HCT116 (cell line): ENCODE measurements around the gene COL9A2. TPM values are rescaled to one million over a fixed set of nuclear protein-coding genes. Genes with fewer than 3 reads are reported as not detected.

Experiments
- ATAC-seq: fragments of 200-7000 bp; cut with Tn5 transposase; 2 replicates; pipeline ENCODE4 v1.9.1; 2020; ENCODE audit warnings: mild to moderate bottlenecking, moderate library complexity
- BruUV-seq: library from RNA; stranded (reverse); fragments of 400-500 nt; replicated peaks from 2 replicates; lab custom pipeline; 2021; lab: Mats Ljungman, UMichigan
- CTCF ChIA-PET: fragments of 300-600 bp; sonication (Branson Sonifier 250); formaldehyde crosslinking; loops from one replicate; lab custom pipeline; 2021; ENCODE audit warnings: antibody characterized with exemption; lab: Charles Lee
- POLR2A ChIA-PET: fragments of 300-600, 350-600 bp; sonication (Branson Sonifier 250); formaldehyde crosslinking; loops from one replicate; lab custom pipeline; 2021; ENCODE audit warnings: antibody characterized with exemption; lab: Charles Lee
- RAD21 ChIA-PET, 2 experiments: fragments of 300-600 bp; sonication (Branson Sonifier 250); formaldehyde crosslinking; loops; one replicate each; lab custom pipeline; 2023; ENCODE audit warnings: low total read pairs in 2 of 2; ENCODE audit not compliant: uncharacterized antibody in 2 of 2, unreplicated experiment in 2 of 2, low non-redundant PET in 1 of 2; lab: Charles Lee
- DNase-seq: peaks from one replicate; pipeline ENCODE4 v3.0.0-alpha.2; 2010; ENCODE audit warnings: low read depth, low spot score
- H2AFZ ChIP-seq: fragments of 200-600 bp; shearing (Covaris generic), sonication (generic); 2 replicates; pipeline ENCODE4 v1.6.1; 2017; ENCODE audit warnings: low read depth, mixed run types, mixed read lengths, antibody characterized with exemption, low read length; ENCODE audit not compliant: poor library complexity, severe bottlenecking
- H3K27ac ChIP-seq: 2 replicates; pipeline ENCODE4 v1.5.1; 2012; ENCODE audit warnings: low read depth, low read length
- H3K27me3 ChIP-seq: fragments of 200-600 bp; sonication (generic); 2 replicates; pipeline ENCODE4 v1.6.1; 2016; ENCODE audit warnings: mixed run types, low read length, mixed read lengths; ENCODE audit not compliant: insufficient read depth
- H3K36me3 ChIP-seq, 2 experiments: fragments of 200-500 bp in 1 of 2; fragments of 200-600 bp in 1 of 2; sonication (Bioruptor generic) in 1 of 2; sonication (generic) in 1 of 2; 2 replicates each; pipeline versions ENCODE4 v1.5.1 to v1.6.1; 2014 to 2016; ENCODE audit warnings: low read length in 2 of 2, inconsistent platforms in 1 of 2, mixed read lengths in 1 of 2, mixed run types in 1 of 2; ENCODE audit not compliant: insufficient read depth in 2 of 2, control insufficient read depth in 1 of 2
- H3K4me1 ChIP-seq, 2 experiments: fragments of 200-600 bp in 1 of 2; sonication (generic) in 1 of 2; 2 replicates each; pipeline versions ENCODE4 v1.5.1 to v1.6.1; 2012 to 2017; ENCODE audit warnings: low read length in 2 of 2, inconsistent platforms in 1 of 2, mild to moderate bottlenecking in 1 of 2, mixed read lengths in 1 of 2, mixed run types in 1 of 2, moderate library complexity in 1 of 2; ENCODE audit not compliant: insufficient read depth in 2 of 2, control insufficient read depth in 1 of 2
- H3K4me2 ChIP-seq: fragments of 200-600 bp; sonication (generic); 2 replicates; pipeline ENCODE4 v1.6.1; 2017; ENCODE audit warnings: mixed run types, low read length, mixed read lengths
- H3K4me3 ChIP-seq, 2 experiments: fragments of 200-600 bp in 1 of 2; sonication (generic) in 1 of 2; replicated peaks in 1 of 2; 2 replicates each; pipeline ENCODE4 v1.5.1; 2011 to 2016; ENCODE audit warnings: low read length in 2 of 2, control low read depth in 1 of 2, low read depth in 1 of 2, mild to moderate bottlenecking in 1 of 2, mixed read lengths in 1 of 2, mixed run types in 1 of 2
- H3K79me2 ChIP-seq: fragments of 200-600 bp; sonication (generic); 2 replicates; pipeline ENCODE4 v1.6.1; 2017; ENCODE audit warnings: mild to moderate bottlenecking, mixed run types, low read length, moderate library complexity, mixed read lengths; ENCODE audit not compliant: insufficient read depth
- H3K9ac ChIP-seq: fragments of 200-600 bp; sonication (generic); 2 replicates; pipeline ENCODE4 v1.6.1; 2016; ENCODE audit warnings: low read length, mixed read lengths
- H3K9me2 ChIP-seq: fragments of 200-600 bp; sonication (generic), shearing (Covaris generic); 2 replicates; pipeline ENCODE4 v1.6.1; 2017; ENCODE audit warnings: mixed run types, mild to moderate bottlenecking, moderate library complexity; ENCODE audit not compliant: insufficient read depth
- H3K9me3 ChIP-seq, 2 experiments: fragments of 200-500 bp in 1 of 2; fragments of 200-600 bp in 1 of 2; sonication (Bioruptor generic) in 1 of 2; sonication (generic) in 1 of 2; 2 replicates each; pipeline ENCODE4 v1.6.1; 2014 to 2017; ENCODE audit warnings: low read length in 2 of 2, mixed read lengths in 2 of 2, inconsistent platforms in 1 of 2, low read depth in 1 of 2, mild to moderate bottlenecking in 1 of 2, mixed run types in 1 of 2, moderate library complexity in 1 of 2; ENCODE audit not compliant: control insufficient read depth in 1 of 2, insufficient read depth in 1 of 2
- H4K20me1 ChIP-seq: fragments of 200-600 bp; sonication (generic), shearing (Covaris generic); 2 replicates; pipeline ENCODE4 v1.6.1; 2017; ENCODE audit warnings: mixed run types, mild to moderate bottlenecking, moderate library complexity; ENCODE audit not compliant: insufficient read depth
- ATF3 ChIP-seq: IDR thresholded peaks from 2 replicates; pipeline ENCODE4 v1.6.1; 2012
- CBX3 ChIP-seq: IDR thresholded peaks from 2 replicates; pipeline ENCODE4 v1.6.1; 2012; ENCODE audit warnings: low read depth
- CTCF ChIP-seq, 3 experiments: fragments of 200-600 bp in 1 of 3; sonication (generic) in 1 of 3; IDR thresholded peaks in 2 of 3; conservative IDR thresholded peaks in 1 of 3; 2 replicates each; pipeline ENCODE4 v1.5.1; 2012 to 2017; ENCODE audit warnings: low read depth in 2 of 3, low read length in 2 of 3, antibody characterized with exemption in 1 of 3, borderline replicate concordance in 1 of 3, control low read depth in 1 of 3, mild to moderate bottlenecking in 1 of 3, mixed read lengths in 1 of 3, mixed run types in 1 of 3, moderate library complexity in 1 of 3; ENCODE audit not compliant: insufficient read depth in 1 of 3
- EGR1 ChIP-seq: IDR thresholded peaks from 2 replicates; pipeline ENCODE4 v1.6.1; 2012; ENCODE audit warnings: low read depth
- ELF1 ChIP-seq: IDR thresholded peaks from 2 replicates; pipeline ENCODE4 v1.6.1; 2012; ENCODE audit warnings: low read depth, borderline replicate concordance
- EZH2 ChIP-seq: fragments of 200-600 bp; sonication (generic); IDR thresholded peaks from 2 replicates; pipeline ENCODE4 v1.6.1; 2017; ENCODE audit warnings: antibody characterized with exemption, mixed run types
- EZH2phosphoT487 ChIP-seq: fragments of 200-600 bp; IDR thresholded peaks from 2 replicates; pipeline ENCODE4 v1.6.1; 2018; ENCODE audit warnings: antibody characterized with exemption, borderline replicate concordance
- FOSL1 ChIP-seq: IDR thresholded peaks from 2 replicates; pipeline ENCODE4 v1.6.1; 2012; ENCODE audit warnings: low read depth
- JUND ChIP-seq: IDR thresholded peaks from 2 replicates; pipeline ENCODE4 v1.6.1; 2012
- POLR2A ChIP-seq: IDR thresholded peaks from 2 replicates; pipeline ENCODE4 v1.7.0; 2011; ENCODE audit warnings: borderline replicate concordance; ENCODE audit not compliant: insufficient read depth, insufficient read length; ENCODE audit errors: extremely low read depth
- POLR2AphosphoS5 ChIP-seq: IDR thresholded peaks from 2 replicates; pipeline ENCODE4 v1.6.1; 2011; ENCODE audit warnings: mild to moderate bottlenecking, low read depth, low read length, moderate library complexity
- RAD21 ChIP-seq: IDR thresholded peaks from 2 replicates; pipeline ENCODE4 v1.6.1; 2012; ENCODE audit warnings: low read depth, mild to moderate bottlenecking
- SIN3A ChIP-seq: IDR thresholded peaks from 2 replicates; pipeline ENCODE4 v1.6.1; 2012; ENCODE audit warnings: low read depth
- SP1 ChIP-seq: IDR thresholded peaks from 2 replicates; pipeline ENCODE4 v1.6.1; 2012; ENCODE audit warnings: low read depth
- SRF ChIP-seq: IDR thresholded peaks from 2 replicates; pipeline ENCODE4 v1.6.1; 2012; ENCODE audit warnings: low read depth
- TCF7L2 ChIP-seq: IDR thresholded peaks from 2 replicates; pipeline ENCODE4 v1.7.0; 2011; ENCODE audit warnings: borderline replicate concordance, inconsistent platforms; ENCODE audit not compliant: insufficient read depth, insufficient read length; ENCODE audit errors: extremely low read depth
- YY1 ChIP-seq: IDR thresholded peaks from 2 replicates; pipeline ENCODE4 v1.6.1; 2011; ENCODE audit warnings: low read length, low read depth, moderate library complexity, mild to moderate bottlenecking; ENCODE audit not compliant: insufficient replicate concordance; ENCODE audit errors: extremely low read depth
- ZBTB33 ChIP-seq: IDR thresholded peaks from 2 replicates; pipeline ENCODE4 v1.6.1; 2011; ENCODE audit warnings: mild to moderate bottlenecking, low read length, moderate library complexity; ENCODE audit not compliant: insufficient replicate concordance; ENCODE audit errors: extremely low read depth
- ZFX ChIP-seq: fragments of 450-650 bp; IDR thresholded peaks from 2 replicates; pipeline ENCODE4 v1.6.1; 2017
- intact Hi-C: fragments of 100-400 bp; cut with micrococcal nuclease; formaldehyde crosslinking; loops from 2 replicates; pipeline ENCODE4 v1.10.0; 2022
- total RNA-seq: library from RNA; stranded (reverse); gene quantifications from one replicate; pipeline ENCODE4 v1.2.1, GENCODE V29; 2021; ENCODE audit not compliant: unreplicated experiment
- TF ChIP-seq, protein P1 (sequence below): IDR thresholded peaks from 2 replicates; pipeline ENCODE4 v1.6.1; 2012

Gene COL9A2
- total RNA-seq, 1 experiment from 2014 or later, result 2.4 TPM

DNA sequence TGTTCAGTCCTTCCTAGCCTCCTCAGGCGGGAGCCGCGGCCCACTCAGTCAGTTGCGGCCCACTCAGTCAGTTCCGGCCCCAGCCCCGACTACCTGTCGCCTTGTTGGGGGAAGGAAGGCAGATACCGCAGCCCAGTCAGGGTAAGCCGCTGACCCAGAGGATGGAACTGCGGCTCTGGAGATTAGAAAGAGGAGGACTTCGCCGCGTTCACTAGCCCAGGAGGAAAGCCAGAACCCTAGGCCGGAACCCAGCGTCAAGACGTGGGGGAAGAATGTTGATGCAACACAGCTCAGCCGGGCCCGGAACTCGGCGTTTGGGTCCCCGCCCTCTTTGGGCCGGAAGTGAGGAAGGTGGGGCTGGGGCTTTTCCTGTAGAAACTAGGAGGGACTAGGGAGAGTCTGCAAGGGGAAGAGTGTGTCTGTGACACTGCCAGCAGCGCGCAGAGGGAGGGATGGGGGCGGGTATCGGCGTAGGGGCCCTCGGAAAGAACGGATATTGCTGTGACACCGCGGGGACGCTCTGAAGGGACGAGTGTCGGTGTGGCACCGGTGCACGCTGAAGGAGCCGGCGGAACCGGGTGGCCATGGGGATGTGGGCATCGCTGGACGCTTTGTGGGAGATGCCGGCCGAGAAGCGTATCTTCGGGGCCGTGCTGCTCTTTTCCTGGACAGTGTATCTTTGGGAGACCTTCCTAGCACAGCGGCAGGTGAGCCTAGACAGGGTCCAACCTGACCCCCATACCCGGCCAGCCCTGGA, 59.2 kb downstream of the COL9A2 start, which contains the start of gene ZMPSTE24:
Gene ZMPSTE24 (plus strand): TSS at position 549 of the 757 bp plus-strand sequence. CDS start 36 bp downstream, at position 585.
- Histone ChIP-seq H4K20me1 (no peaks in the 10 kb centered on the region), H3K4me2 (peak within 1 kb of the TSS; percentile 90), H3K27me3 (no peaks in the 10 kb centered on the region), H3K79me2 (peaks cover 63% of the 10 kb centered on the region), H3K9me3 (no peaks in the 10 kb centered on the region), H3K27ac (peak within 1 kb of the TSS; percentile 94), H2AFZ (peak within 1 kb of the TSS; percentile 84), H3K4me1 (peaks cover 4 to 6% of the 10 kb centered on the region in 2 experiments), H3K4me3 (peak within 1 kb of the TSS; percentile 99 to 100), H3K9me2 (no peaks in the 10 kb centered on the region), H3K9ac (peak within 1 kb of the TSS; percentile 98), H3K36me3 (peaks cover 14 to 21% of the 10 kb centered on the region in 2 experiments; a peak in 3 of 4 replicates)
- intact Hi-C loops, result loop anchor here (5.0 kb wide), 1 partner anchor 216 kb away; the partner anchor contains the start of gene CAP1
- BruUV-seq, result no TSS peak
- ChIA-PET CTCF (interaction anchor here (1.0 to 1.4 kb wide), 3 partner anchors 11 to 81 kb away, joined by 3 to 4 read pairs (median 3); partner anchors contain the start of gene TMCO2), POLR2A (no interaction called here), RAD21 (interaction anchor here in 1 of 2 experiments (0.7 kb wide), 1 partner anchor 10 kb away, joined by 4 read pairs; the partner anchor contains the start of gene TMCO2)
- ATAC-seq (peak; percentile 96), DNase-seq (peak; percentile 97)
- TF ChIP-seq RAD21 (no peak), POLR2AphosphoS5 (peak; percentile 93), FOSL1 (no peak), SRF (peak; percentile 94), POLR2A (peak; percentile 63), TCF7L2 (peak; percentile 87), CTCF (IDR thresholded peaks at IDR 0.05 in 2 of 3, conservative IDR thresholded peaks at IDR 0.05 in 1 of 3; ENCODE audit: borderline replicate concordance in 1 of 3, insufficient read depth in 1 of 3, low read depth in 2 of 3, low read length in 2 of 3) (no peak), EZH2 (no peak), ELF1 (peak; percentile 76), SIN3A (peak; percentile 99; the same call in 1 of the 2 replicates), CBX3 (peak; percentile 100), EZH2phosphoT487 (no peak), EGR1 (peak; percentile 81), ZBTB33 (peak; percentile 46), ZFX (peak; percentile 99), JUND (no peak), YY1 (peak; percentile 83), ATF3 (no peak), SP1 (peak; percentile 90)
- TF ChIP-seq, protein P1, sequence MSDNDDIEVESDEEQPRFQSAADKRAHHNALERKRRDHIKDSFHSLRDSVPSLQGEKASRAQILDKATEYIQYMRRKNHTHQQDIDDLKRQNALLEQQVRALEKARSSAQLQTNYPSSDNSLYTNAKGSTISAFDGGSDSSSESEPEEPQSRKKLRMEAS, result peak; percentile 97
- TF ChIP-seq, all 23 proteins: peak for 13
